Gastrocnemius medialis (tissue), 4 donors: ENCODE results near the gene LPA.

ENCODE experiments used
- POLR2A ChIP-seq, 2 donors: fragments of 450-650 bp; IDR thresholded peaks; one replicate each; pipeline ENCODE4 v1.6.1; 2017; ENCODE audit warnings: antibody characterized with exemption in 2 of 2, mild to moderate bottlenecking in 2 of 2, moderate library complexity in 2 of 2
- TF ChIP-seq, protein P1 (sequence below), 5 experiments: fragments of 450-650 bp in 3 of 5; fragments of 200-600 bp in 2 of 5; sonication (generic) in 2 of 5; IDR thresholded peaks in 4 of 5; conservative IDR thresholded peaks in 1 of 5; 1 replicate in 4 of 5; 2 replicates in 1 of 5; pipeline ENCODE4 v1.5.1; 2016 to 2019; ENCODE audit warnings: antibody characterized with exemption in 5 of 5, mild to moderate bottlenecking in 3 of 5, moderate library complexity in 3 of 5

DNA sequence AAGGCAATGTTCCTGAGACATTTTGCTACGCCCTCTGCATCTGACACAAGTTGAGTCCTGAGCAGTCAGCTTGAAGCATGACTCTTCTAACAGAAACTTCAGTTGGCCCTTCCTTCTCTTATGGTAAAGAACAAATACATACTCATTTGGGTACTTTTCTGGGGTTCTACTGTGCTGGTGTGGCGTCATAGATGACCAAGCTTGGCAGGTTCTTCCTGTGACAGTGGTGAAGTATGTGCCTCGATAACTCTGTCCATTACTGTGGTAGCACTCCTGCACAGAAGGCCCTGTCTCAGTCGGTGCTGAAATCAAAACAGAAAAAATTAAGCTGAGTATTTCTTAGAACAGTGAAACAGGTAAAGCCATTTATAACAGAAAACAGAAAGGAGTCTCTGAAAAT is 163.4 kb downstream of the LPA start:
- TF ChIP-seq, protein P1, sequence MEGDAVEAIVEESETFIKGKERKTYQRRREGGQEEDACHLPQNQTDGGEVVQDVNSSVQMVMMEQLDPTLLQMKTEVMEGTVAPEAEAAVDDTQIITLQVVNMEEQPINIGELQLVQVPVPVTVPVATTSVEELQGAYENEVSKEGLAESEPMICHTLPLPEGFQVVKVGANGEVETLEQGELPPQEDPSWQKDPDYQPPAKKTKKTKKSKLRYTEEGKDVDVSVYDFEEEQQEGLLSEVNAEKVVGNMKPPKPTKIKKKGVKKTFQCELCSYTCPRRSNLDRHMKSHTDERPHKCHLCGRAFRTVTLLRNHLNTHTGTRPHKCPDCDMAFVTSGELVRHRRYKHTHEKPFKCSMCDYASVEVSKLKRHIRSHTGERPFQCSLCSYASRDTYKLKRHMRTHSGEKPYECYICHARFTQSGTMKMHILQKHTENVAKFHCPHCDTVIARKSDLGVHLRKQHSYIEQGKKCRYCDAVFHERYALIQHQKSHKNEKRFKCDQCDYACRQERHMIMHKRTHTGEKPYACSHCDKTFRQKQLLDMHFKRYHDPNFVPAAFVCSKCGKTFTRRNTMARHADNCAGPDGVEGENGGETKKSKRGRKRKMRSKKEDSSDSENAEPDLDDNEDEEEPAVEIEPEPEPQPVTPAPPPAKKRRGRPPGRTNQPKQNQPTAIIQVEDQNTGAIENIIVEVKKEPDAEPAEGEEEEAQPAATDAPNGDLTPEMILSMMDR (IDR thresholded peaks at IDR 0.05 in 4 of 5, conservative IDR thresholded peaks at IDR 0.05 in 1 of 5) = no peak
- no peak for TF ChIP-seq POLR2A (IDR thresholded peaks at IDR 0.05)
